Bone marrow (tissue), 2 donors: Measurements from ENCODE around the gene MEFV.
"Not testable (repeated sequence)": the region's sequence is repeated elsewhere in the genome, so short reads cannot be mapped to it uniquely, and the experiment has no call there.

ENCODE experiments used
- DNase-seq, 2 donors: peaks; one replicate each; lab custom pipeline; 2025; lab: John Stamatoyannopoulos, UW

The MEFV gene, protein sequence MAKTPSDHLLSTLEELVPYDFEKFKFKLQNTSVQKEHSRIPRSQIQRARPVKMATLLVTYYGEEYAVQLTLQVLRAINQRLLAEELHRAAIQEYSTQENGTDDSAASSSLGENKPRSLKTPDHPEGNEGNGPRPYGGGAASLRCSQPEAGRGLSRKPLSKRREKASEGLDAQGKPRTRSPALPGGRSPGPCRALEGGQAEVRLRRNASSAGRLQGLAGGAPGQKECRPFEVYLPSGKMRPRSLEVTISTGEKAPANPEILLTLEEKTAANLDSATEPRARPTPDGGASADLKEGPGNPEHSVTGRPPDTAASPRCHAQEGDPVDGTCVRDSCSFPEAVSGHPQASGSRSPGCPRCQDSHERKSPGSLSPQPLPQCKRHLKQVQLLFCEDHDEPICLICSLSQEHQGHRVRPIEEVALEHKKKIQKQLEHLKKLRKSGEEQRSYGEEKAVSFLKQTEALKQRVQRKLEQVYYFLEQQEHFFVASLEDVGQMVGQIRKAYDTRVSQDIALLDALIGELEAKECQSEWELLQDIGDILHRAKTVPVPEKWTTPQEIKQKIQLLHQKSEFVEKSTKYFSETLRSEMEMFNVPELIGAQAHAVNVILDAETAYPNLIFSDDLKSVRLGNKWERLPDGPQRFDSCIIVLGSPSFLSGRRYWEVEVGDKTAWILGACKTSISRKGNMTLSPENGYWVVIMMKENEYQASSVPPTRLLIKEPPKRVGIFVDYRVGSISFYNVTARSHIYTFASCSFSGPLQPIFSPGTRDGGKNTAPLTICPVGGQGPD

DNA sequence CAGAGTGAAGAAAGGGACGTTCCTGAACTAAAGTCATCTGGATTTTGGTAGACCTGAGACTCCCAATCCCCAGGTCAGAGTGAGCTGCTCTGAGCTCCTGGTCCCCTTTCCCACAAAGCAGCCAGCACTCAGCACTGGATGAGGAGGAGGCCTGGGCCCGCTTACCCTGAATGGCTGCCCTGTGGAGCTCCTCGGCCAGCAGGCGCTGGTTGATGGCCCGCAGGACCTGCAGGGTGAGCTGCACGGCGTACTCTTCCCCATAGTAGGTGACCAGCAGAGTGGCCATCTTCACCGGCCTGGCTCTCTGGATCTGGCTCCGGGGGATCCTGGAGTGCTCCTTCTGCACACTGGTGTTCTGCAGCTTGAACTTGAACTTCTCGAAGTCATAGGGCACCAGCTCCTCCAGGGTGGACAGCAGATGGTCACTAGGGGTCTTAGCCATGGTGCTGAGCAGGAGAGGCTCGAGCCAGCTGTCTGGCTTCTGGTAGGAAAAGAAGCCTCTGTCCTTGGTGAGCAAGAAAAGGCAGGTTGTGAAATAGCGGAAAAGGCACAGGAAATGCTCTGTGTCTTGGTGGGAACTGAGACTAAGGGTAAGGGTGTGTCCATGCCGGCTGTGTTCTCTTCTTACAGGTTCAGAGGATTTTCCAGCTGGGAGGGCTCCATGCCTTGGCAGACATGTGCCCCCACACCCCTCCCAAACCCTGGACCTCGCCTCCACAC lies at the start of gene MEFV:
TSS of gene MEFV (minus strand) at position 488 of the 720 bp plus-strand sequence. CDS start at position 442, 46 bp downstream.
- DNase-seq, result peak in 1 of 2 donors; percentile 44

DNA sequence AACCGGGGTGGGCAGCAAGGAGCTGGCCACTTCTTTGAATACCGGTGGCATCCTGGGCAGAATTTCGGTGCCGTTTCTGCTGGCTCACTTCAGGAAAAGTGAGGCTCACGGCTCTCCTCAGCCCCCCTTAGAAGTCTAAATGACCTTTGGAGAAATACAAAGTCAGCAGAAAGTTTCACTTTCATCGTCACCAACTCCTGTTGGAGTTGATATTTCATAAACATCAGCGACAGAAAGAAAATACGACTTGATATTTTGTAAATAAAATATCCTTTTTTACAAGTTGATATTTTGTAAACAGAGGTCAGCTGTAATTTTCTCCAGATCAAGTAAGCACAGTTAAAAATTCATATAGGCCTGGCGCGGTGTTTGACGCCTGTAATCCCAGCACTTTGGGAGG lies 49.6 kb upstream of the MEFV start:
- no peak for DNase-seq

- peak; percentile 71 to 87 for DNase-seq
Observed at GRCh38 chr16:3305109-3306068, 49.0 kb upstream of the MEFV start, which contains the start of the genes TIGD7 and ZNF75A. TSS of gene TIGD7 (minus strand) at chr16:3305430. CDS start at chr16:3300614, 4,816 bp downstream. TSS of gene ZNF75A (plus strand) at chr16:3305497. CDS start at chr16:3308429, 2,932 bp downstream.

- no peak for DNase-seq
Observed at GRCh38 chr16:3304370-3304769, 47.9 kb upstream of the MEFV start.

DNA sequence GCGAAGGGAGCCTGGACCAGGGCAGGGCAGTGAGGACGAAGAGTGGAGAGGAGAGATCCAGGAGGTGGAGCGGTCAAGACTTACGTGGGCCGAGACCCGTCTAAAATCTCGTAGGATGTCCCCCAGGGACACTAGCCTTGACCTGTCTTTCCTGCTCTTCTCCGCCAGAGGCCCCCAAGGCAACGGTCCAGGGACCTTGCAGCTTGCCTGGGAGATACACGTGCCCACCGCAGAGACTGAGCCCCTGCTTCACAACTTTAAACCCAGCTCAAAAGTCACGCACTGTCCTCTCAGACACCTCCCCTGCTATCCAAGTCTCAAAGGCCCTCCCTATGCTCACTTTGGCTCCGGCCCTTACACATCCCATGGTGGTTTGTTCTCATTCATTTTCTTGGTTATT lies 39.4 kb upstream of the MEFV start:
- no peak for DNase-seq

GRCh38 chr16:3295209-3295608 lies 38.8 kb upstream of the MEFV start:
- DNase-seq, result no peak

DNA sequence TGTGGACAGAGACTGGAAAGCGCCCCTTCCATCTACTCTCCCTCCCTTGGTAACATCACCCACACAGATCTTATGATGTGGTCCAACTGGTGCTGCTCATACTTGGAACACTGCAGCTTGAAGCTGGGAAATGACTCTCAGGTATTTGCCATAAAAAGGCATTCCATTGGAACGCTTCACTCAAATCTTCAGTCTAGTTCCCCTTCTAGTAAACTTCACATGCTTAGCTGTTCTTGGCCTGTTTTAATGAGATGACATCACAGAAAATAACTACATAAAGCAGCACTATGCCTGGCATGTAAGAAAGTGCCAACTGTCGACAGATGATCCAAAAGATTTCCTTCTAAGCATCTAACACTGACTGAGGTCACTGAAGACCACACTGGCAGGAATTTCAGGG lies 36.2 kb upstream of the MEFV start:
- DNase-seq, result no peak

- DNase-seq, result no peak
Observed at GRCh38 chr16:3289998-3290673, 33.7 kb upstream of the MEFV start.

DNA sequence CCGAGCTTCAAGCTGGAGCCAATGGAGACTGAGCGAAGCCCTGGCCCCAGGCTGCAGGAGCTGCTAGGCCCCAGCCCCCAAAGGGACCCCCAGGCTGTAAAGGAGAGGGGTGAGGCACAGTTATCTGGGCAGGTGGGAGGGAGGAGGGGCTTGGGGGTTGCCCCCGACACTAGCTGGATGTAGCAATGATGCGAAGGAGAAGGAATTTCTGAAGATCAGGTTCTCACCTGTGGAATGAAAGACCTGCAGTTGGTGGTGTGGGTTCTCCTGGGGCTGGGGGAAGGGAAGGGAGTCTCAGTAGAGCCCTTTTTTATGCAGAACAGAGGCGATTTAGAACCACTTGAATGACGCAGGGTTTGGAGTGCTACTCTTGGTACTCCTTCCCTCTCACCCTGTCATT lies 28.7 kb upstream of the MEFV start:
- no peak for DNase-seq

DNA sequence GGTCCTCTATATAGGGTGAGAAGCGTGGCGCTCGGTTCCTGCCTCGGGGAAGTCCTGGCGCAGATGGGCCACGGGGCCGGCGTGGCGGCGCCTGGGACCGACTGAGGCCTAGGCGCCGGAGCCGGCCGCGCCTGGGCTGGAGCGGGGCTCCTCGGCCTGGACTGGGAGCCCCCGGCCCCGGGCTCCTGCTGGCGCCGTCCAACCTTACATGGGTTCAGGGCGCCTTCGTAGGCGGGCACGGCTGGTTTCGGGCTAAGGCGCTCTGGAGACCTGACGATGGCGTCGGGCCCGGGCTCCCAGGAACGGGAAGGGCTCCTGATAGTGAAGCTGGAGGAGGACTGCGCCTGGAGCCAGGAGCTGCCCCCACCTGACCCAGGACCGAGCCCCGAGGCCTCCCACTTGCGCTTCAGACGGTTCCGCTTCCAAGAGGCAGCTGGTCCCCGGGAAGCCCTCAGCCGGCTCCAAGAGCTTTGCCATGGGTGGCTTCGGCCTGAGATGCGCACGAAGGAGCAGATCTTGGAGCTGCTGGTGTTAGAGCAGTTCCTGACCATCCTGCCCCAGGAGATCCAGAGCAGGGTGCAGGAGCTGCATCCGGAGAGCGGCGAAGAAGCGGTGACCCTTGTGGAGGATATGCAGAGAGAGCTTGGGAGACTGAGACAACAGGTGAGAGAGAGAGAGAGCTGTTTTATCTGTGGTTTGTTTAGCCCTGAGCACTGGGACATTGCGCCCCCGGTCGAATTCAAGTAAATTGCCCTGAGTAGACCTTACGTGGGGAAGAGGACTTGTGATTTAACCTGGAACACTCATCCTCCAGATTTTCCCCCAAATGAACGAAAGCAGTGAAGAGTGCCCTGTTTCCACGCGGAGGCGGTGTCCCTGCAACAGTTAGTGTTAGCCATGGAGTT lies 27.4 kb upstream of the MEFV start:
- no peak for DNase-seq

GRCh38 chr16:3282730-3283542 lies 26.5 kb upstream of the MEFV start, which contains the start of gene ZNF263:
TSS of gene ZNF263 (plus strand) at chr16:3283491. CDS start at chr16:3283819, 328 bp downstream.
- peak; percentile 91 to 99 for DNase-seq

DNA sequence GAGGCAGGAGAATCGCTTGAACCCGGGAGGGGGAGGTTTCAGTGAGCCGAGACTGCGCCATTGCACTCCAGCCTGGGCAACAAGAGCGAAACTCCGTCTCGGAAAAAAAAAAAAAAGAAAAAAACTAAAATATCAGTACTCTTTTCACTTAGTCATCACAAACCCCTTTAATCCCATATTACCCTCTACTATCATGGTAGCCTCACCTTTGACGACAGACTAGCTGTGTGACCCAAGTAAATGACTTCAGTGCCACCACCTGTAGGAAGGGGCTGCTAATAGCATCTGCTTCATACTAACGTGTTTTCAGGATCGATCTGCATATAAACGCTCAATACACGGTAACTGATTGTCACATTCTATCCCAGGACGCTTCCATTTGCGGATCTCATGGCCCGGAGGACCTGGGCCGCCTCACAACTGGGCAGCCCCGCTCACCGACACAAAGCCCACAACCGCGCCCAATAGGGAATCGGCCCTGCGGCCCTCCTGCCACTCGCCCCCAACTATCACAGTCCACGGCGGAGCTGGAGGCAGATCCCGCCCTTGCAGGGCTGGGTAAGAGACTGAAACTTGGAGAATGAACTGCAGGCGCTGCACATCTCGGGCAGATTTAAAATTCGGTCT lies 25.8 kb upstream of the MEFV start:
- peak in 1 of 2 donors; percentile 79 for DNase-seq

- no peak for DNase-seq
Observed at GRCh38 chr16:3281222-3281820, 24.9 kb upstream of the MEFV start.

GRCh38 chr16:3276679-3277078 lies 20.2 kb upstream of the MEFV start:
- no peak for DNase-seq

DNA sequence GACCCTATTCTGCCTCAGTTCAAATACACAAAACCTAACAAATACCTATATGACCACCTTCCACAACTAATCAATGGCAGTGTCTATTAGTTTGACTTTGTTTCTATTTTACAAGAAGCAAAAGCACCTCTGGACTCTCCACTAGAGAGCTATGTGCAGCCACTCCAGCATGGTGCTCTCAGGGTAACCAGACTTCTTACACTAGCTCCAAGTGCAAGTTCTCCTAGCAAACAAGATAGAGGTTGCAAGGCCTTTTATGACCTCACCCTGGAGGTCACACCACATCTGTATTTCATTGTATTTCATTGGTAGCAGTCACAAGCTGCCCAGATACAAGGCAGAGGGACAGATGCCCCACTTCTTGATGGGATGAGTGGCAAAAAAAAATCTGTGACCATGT lies 18.5 kb upstream of the MEFV start:
- no peak for DNase-seq

GRCh38 chr16:3274490-3274889 lies 18.1 kb upstream of the MEFV start:
- no peak for DNase-seq

- DNase-seq, result not testable (repeated sequence)
Observed at GRCh38 chr16:3271281-3271680, 14.8 kb upstream of the MEFV start.

GRCh38 chr16:3270718-3271117 lies 14.3 kb upstream of the MEFV start:
- DNase-seq, result not testable (repeated sequence)
